Dermis microvascular lymphatic vessel endothelial cell (primary cell): ENCODE results near the gene HTR4. TPM values are rescaled to one million over a fixed set of nuclear protein-coding genes. Genes with fewer than 3 reads are reported as not detected.
"Not testable (repeated sequence)": the region's sequence is repeated elsewhere in the genome, so short reads cannot be mapped to it uniquely, and the experiment has no call there.

Experiments used
- DNase-seq, 2 donors: peaks; one replicate each; pipeline versions ENCODE4 v3.0.0 to v3.0.0-alpha.2; 2010; ENCODE audit warnings: low read depth in 2 of 2
- total RNA-seq: library from RNA; depleted of rRNA; stranded (reverse); fragments of >200 nt; gene quantifications from 2 replicates; pipeline ENCODE4 v1.2.1, GENCODE V29; 2014

HTR4 gene
- total RNA-seq, 1 donor from 2014 or later: not detected

GRCh38 chr5:148535190-148535589 is 119.1 kb downstream of the HTR4 start:
- no peak for DNase-seq

GRCh38 chr5:148532969-148533670 is 121.2 kb downstream of the HTR4 start:
- no peak for DNase-seq

- not testable (repeated sequence) for DNase-seq
Measured at GRCh38 chr5:148529450-148529849, 124.9 kb downstream of the HTR4 start.

GRCh38 chr5:148524721-148525120 is 129.6 kb downstream of the HTR4 start:
- DNase-seq: no peak

GRCh38 chr5:148523139-148523538 is 131.2 kb downstream of the HTR4 start:
- no peak for DNase-seq

GRCh38 chr5:148515460-148515859 is 138.9 kb downstream of the HTR4 start:
- DNase-seq: no peak

- no peak for DNase-seq
Measured at GRCh38 chr5:148514344-148514743, 140.0 kb downstream of the HTR4 start.

- no peak for DNase-seq
Measured at GRCh38 chr5:148512498-148512897, 141.8 kb downstream of the HTR4 start.

GRCh38 chr5:148511810-148512347 is 142.4 kb downstream of the HTR4 start:
- DNase-seq: no peak

GRCh38 chr5:148509893-148510292 is 144.4 kb downstream of the HTR4 start:
- no peak for DNase-seq

GRCh38 chr5:148507648-148508047 is 146.7 kb downstream of the HTR4 start:
- DNase-seq: no peak

- DNase-seq: no peak
Measured at GRCh38 chr5:148499452-148499851, 154.9 kb downstream of the HTR4 start.

- DNase-seq: no peak
Measured at GRCh38 chr5:148497757-148498156, 156.6 kb downstream of the HTR4 start.

GRCh38 chr5:148492351-148492750 is 162.0 kb downstream of the HTR4 start:
- no peak for DNase-seq

- no peak for DNase-seq
Measured at GRCh38 chr5:148491793-148492184, 162.5 kb downstream of the HTR4 start.

- no peak for DNase-seq
Measured at GRCh38 chr5:148491015-148491792, 163.1 kb downstream of the HTR4 start.

GRCh38 chr5:148488757-148489156 is 165.6 kb downstream of the HTR4 start:
- DNase-seq: no peak

- DNase-seq: no peak
Measured at GRCh38 chr5:148486456-148486855, 167.9 kb downstream of the HTR4 start.

GRCh38 chr5:148484651-148485050 is 169.7 kb downstream of the HTR4 start:
- DNase-seq: no peak

GRCh38 chr5:148483750-148484149 is 170.6 kb downstream of the HTR4 start:
- DNase-seq: no peak

GRCh38 chr5:148482697-148483462 is 171.4 kb downstream of the HTR4 start:
- peak; percentile 36 to 67 for DNase-seq

GRCh38 chr5:148482196-148482595 is 172.1 kb downstream of the HTR4 start:
- DNase-seq: no peak
